AG04450 (cell line): ENCODE measurements around the gene CCL15. TPM values are rescaled to one million over a fixed set of nuclear protein-coding genes. Genes with fewer than 3 reads are reported as not detected.

Experiments used
- CTCF ChIA-PET: fragments of 300-600, 350-600 bp; formaldehyde crosslinking; extraction: SDS; loops from one replicate; lab custom pipeline; 2022; ENCODE audit warnings: antibody characterized with exemption, inconsistent platforms; lab: Charles Lee
- POLR2A ChIA-PET: fragments of 350-600 bp; formaldehyde crosslinking; extraction: SDS; loops from one replicate; lab custom pipeline; 2021; ENCODE audit warnings: antibody characterized with exemption, inconsistent platforms; lab: Yijun Ruan, JAX
- DNase-seq: peaks from one replicate; pipeline ENCODE4 v3.0.0-alpha.2; 2011; ENCODE audit warnings: low read depth, low spot score
- H3K27ac ChIP-seq: one replicate; pipeline ENCODE4 v1.5.1; 2012; ENCODE audit warnings: low read depth, low read length, control low read depth
- H3K27me3 ChIP-seq: one replicate; pipeline ENCODE4 v1.6.0; 2012; ENCODE audit warnings: low read length; ENCODE audit not compliant: control insufficient read depth, insufficient read depth
- H3K4me3 ChIP-seq: 2 replicates; pipeline ENCODE4 v1.5.1; 2011; ENCODE audit warnings: mild to moderate bottlenecking, low read depth, low read length, control low read depth
- H3K9me3 ChIP-seq: 2 replicates; pipeline ENCODE4 v1.5.1; 2012; ENCODE audit warnings: low read length; ENCODE audit not compliant: control insufficient read depth, insufficient read depth
- CTCF ChIP-seq: IDR thresholded peaks from 2 replicates; pipeline ENCODE4 v1.5.1; 2011; ENCODE audit warnings: low read depth, low read length, control low read depth, inconsistent platforms
- polyA plus RNA-seq: library from polyadenylated mRNA; depleted of rRNA; stranded (reverse); fragments of >200 nt; gene quantifications from 2 replicates; pipeline ENCODE4 v1.2.3, GENCODE V29; 2011

CCL15 gene
- polyA plus RNA-seq, 1 experiment = not detected

GRCh38 chr17:36004594-36005108 lies 3.3 kb upstream of the CCL15 start:
- H3K27ac ChIP-seq = no peak overlapping the region
- ChIA-PET CTCF (interaction anchor here (0.6 to 2.0 kb wide), 6 partner anchors 36 to 479 kb away, joined by 3 to 8 read pairs (median 4); partner anchors contain the start of gene CCL18), POLR2A (no interaction called here)
- peaks cover 2% of the 10 kb centered on the region for H3K27me3 ChIP-seq
- H3K4me3 ChIP-seq = no peak overlapping the region
- TF ChIP-seq CTCF = no peak
- H3K9me3 ChIP-seq = no peaks in the 10 kb centered on the region
- DNase-seq = no peak

- ChIA-PET POLR2A (no interaction called here), CTCF (no interaction called here)
- H3K4me3 ChIP-seq = no peak overlapping the region
- no peak overlapping the region for H3K27ac ChIP-seq
- no peak for TF ChIP-seq CTCF
- no peaks in the 10 kb centered on the region for H3K9me3 ChIP-seq
- no peak for DNase-seq
- H3K27me3 ChIP-seq = peaks cover 2% of the 10 kb centered on the region
Observed at GRCh38 chr17:36002631-36003030, 1.3 kb upstream of the CCL15 start.

- Histone ChIP-seq H3K27me3 (peaks cover 2% of the 10 kb centered on the region), H3K4me3 (no peak overlapping the region), H3K27ac (no peak overlapping the region), H3K9me3 (no peaks in the 10 kb centered on the region)
- no peak for DNase-seq
- CTCF ChIA-PET = no interaction called here
- TF ChIP-seq CTCF = no peak
- POLR2A ChIA-PET = no interaction called here
Observed at GRCh38 chr17:36001862-36002603, 680 bp upstream of the CCL15 start.

- POLR2A ChIA-PET = no interaction called here
- no peak overlapping the region for H3K4me3 ChIP-seq
- peaks cover 2% of the 10 kb centered on the region for H3K27me3 ChIP-seq
- DNase-seq = no peak
- no peak overlapping the region for H3K27ac ChIP-seq
- TF ChIP-seq CTCF = no peak
- CTCF ChIA-PET = no interaction called here
- no peaks in the 10 kb centered on the region for H3K9me3 ChIP-seq
Observed at GRCh38 chr17:36000732-36001109, 632 bp downstream of the CCL15 start.

- ChIA-PET CTCF (no interaction called here), POLR2A (no interaction called here)
- Histone ChIP-seq H3K27me3 (no peaks in the 10 kb centered on the region), H3K4me3 (no peak overlapping the region), H3K9me3 (no peaks in the 10 kb centered on the region), H3K27ac (no peak overlapping the region)
- no peak for TF ChIP-seq CTCF
- DNase-seq = no peak
Observed at GRCh38 chr17:35998756-35999155, 2.6 kb downstream of the CCL15 start.
